Stimulated activated CD8-positive, alpha-beta memory T cell treated with anti-CD3 and anti-CD28 coated beads, Interleukin-7, amount 100 ng/mL, for 1 hour (primary cell): ENCODE results near the gene SGK1.

Experiments used
- DNase-seq, 2 donors: peaks; one replicate each; pipeline ENCODE4 v3.0.0-alpha.2; 2020; ENCODE audit warnings: low read depth in 2 of 2

The SGK1 gene

GRCh38 chr6:134128146-134128545, 189.8 kb downstream of the SGK1 start:
- DNase-seq: no peak

- no peak for DNase-seq
Measured at GRCh38 chr6:134123666-134124208, 194.2 kb downstream of the SGK1 start.

GRCh38 chr6:134122775-134123174, 195.1 kb downstream of the SGK1 start:
- no peak for DNase-seq

- no peak for DNase-seq
Measured at GRCh38 chr6:134119486-134119885, 198.4 kb downstream of the SGK1 start.
